ENCODE results near the gene CFTR. TPM values are rescaled to one million over a fixed set of nuclear protein-coding genes. Genes with fewer than 3 reads are reported as not detected.
A peak's percentile ranks its signal among the peaks of the same experiment; 100 is the strongest.

Gene CFTR
- total RNA-seq, 2 donors from 2014 or later = 251 to 329 TPM

GRCh38 chr7:117652943-117653680, 173.3 kb downstream of the CFTR start:
- H3K27ac ChIP-seq = peak overlapping the region in 2 of 4 donors; percentile 8 to 25
- DNase-seq (no peak), ATAC-seq (no peak)
- no peaks in the 10 kb centered on the region for H3K9me3 ChIP-seq
- H3K36me3 ChIP-seq (replicated peaks in 1 of 2; ENCODE audit: insufficient read depth in 1 of 2, low read depth in 2 of 2) = no peaks in the 10 kb centered on the region
- H3K4me3 ChIP-seq = no peak overlapping the region
- intact Hi-C loops (cut with DNase I) = no loop called here
- 82 to 89% methylated on average over 4 of the region's 4 CpGs for WGBS, 2 donors
- peaks cover 5% of the 10 kb centered on the region for H3K4me1 ChIP-seq
- H3K27me3 ChIP-seq = no peaks in the 10 kb centered on the region
- TF ChIP-seq, protein P1, sequence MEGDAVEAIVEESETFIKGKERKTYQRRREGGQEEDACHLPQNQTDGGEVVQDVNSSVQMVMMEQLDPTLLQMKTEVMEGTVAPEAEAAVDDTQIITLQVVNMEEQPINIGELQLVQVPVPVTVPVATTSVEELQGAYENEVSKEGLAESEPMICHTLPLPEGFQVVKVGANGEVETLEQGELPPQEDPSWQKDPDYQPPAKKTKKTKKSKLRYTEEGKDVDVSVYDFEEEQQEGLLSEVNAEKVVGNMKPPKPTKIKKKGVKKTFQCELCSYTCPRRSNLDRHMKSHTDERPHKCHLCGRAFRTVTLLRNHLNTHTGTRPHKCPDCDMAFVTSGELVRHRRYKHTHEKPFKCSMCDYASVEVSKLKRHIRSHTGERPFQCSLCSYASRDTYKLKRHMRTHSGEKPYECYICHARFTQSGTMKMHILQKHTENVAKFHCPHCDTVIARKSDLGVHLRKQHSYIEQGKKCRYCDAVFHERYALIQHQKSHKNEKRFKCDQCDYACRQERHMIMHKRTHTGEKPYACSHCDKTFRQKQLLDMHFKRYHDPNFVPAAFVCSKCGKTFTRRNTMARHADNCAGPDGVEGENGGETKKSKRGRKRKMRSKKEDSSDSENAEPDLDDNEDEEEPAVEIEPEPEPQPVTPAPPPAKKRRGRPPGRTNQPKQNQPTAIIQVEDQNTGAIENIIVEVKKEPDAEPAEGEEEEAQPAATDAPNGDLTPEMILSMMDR (IDR thresholded peaks at IDR 0.05) = no peak
- no peak for TF ChIP-seq POLR2A (IDR thresholded peaks at IDR 0.05)

DNA sequence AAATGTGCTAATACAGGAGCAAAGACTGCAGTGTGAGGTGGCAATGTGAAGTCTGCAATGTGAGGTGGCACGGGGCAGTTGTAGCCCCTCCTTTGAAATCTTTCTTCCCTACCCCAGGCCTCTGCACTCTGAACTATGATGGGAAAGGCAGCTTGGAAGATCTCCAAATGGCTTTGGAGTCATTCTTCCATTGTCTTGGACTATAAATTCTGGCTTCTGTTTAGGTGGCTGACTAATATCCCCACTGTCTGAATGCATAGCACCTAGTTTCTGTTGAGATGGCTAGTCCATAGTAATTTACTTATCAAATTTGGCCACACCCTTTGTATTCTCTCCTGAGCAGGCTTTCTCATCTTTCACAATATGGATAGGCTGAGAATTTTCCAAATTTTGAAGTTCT, 175.0 kb downstream of the CFTR start:
- no peak for DNase-seq
- Histone ChIP-seq H3K9me3 (no peaks in the 10 kb centered on the region), H3K27ac (no peak overlapping the region), H3K27me3 (no peaks in the 10 kb centered on the region), H3K36me3 (replicated peaks in 1 of 2; ENCODE audit: insufficient read depth in 1 of 2, low read depth in 2 of 2) (no peaks in the 10 kb centered on the region), H3K4me1 (peaks cover 5% of the 10 kb centered on the region), H3K4me3 (no peak overlapping the region)
- TF ChIP-seq, protein P1 (IDR thresholded peaks at IDR 0.05) = no peak
- TF ChIP-seq POLR2A (IDR thresholded peaks at IDR 0.05) = no peak
- no peak for ATAC-seq
- 56 to 81% methylated on average over 1 of the region's 1 CpG for WGBS, 2 donors
- intact Hi-C loops (cut with DNase I) = no loop called here

DNA sequence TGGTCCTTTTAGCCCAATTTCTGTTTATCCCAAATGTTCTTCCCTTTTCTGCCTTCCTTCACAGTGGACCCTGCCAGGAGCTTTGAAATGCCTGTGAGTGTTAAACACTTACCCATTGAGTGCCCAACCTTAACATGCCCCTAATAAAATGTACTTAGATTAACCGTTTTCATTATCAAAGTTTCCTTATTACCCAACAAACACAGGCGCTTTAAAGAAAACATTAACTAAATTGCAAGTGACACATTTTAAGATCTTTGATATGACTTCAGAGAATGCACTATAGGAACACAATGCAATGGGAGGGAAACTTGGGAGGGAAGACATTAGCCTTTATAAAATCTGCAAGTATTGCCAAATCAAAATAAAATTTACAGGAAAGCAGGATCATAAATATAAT, 177.0 kb downstream of the CFTR start:
- DNase-seq = no peak
- no peaks in the 10 kb centered on the region for H3K27me3 ChIP-seq
- no peak overlapping the region for H3K27ac ChIP-seq
- WGBS, 2 donors = 29 to 31% methylated on average over 2 of the region's 2 CpGs
- H3K9me3 ChIP-seq = no peaks in the 10 kb centered on the region
- H3K4me3 ChIP-seq = no peak overlapping the region
- intact Hi-C loops (cut with DNase I) = no loop called here
- H3K4me1 ChIP-seq = peaks cover 5% of the 10 kb centered on the region
- ATAC-seq = no peak
- no peaks in the 10 kb centered on the region for H3K36me3 ChIP-seq (replicated peaks in 1 of 2; ENCODE audit: insufficient read depth in 1 of 2, low read depth in 2 of 2)
- TF ChIP-seq, protein P1 (IDR thresholded peaks at IDR 0.05) = no peak
- no peak for TF ChIP-seq POLR2A (IDR thresholded peaks at IDR 0.05)

- DNase-seq (no peak), ATAC-seq (no peak)
- Histone ChIP-seq H3K27me3 (no peaks in the 10 kb centered on the region), H3K27ac (no peak overlapping the region), H3K4me3 (no peak overlapping the region), H3K4me1 (peaks cover 5% of the 10 kb centered on the region), H3K9me3 (no peaks in the 10 kb centered on the region), H3K36me3 (replicated peaks in 1 of 2; ENCODE audit: insufficient read depth in 1 of 2, low read depth in 2 of 2) (no peaks in the 10 kb centered on the region)
- TF ChIP-seq, protein P1 (IDR thresholded peaks at IDR 0.05) = no peak
- TF ChIP-seq POLR2A (IDR thresholded peaks at IDR 0.05) = no peak
- intact Hi-C loops (cut with DNase I) = no loop called here
Observed at GRCh38 chr7:117659531-117660011, 179.7 kb downstream of the CFTR start.

DNA sequence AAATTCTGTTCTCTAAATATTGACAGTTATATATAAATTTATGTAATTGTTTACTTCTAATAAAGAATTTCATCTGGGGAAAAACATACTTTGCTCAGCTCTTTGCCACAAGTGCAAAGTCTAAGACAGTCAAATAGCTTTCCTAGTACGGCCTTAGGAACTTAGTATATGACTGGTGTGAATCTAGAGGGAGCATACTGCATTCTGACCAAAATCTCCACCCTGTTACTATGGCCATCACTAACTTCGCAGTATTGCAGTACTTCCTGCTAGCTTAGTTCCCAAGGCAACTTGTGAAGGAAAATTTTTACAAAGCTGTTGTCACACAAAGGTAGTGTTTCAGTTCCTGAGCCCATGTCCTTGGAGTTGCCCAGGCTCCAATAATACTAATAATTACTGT, 181.5 kb downstream of the CFTR start:
- DNase-seq = no peak
- 56 to 70% methylated on average over 2 of the region's 2 CpGs for WGBS, 2 donors
- Histone ChIP-seq H3K4me3 (no peak overlapping the region), H3K4me1 (no peaks in the 10 kb centered on the region), H3K27me3 (no peaks in the 10 kb centered on the region), H3K36me3 (replicated peaks in 1 of 2; ENCODE audit: insufficient read depth in 1 of 2, low read depth in 2 of 2) (no peaks in the 10 kb centered on the region), H3K9me3 (no peaks in the 10 kb centered on the region), H3K27ac (no peak overlapping the region)
- no peak for TF ChIP-seq POLR2A (IDR thresholded peaks at IDR 0.05)
- TF ChIP-seq, protein P1 (IDR thresholded peaks at IDR 0.05) = no peak
- intact Hi-C loops (cut with DNase I) = no loop called here
- ATAC-seq = no peak

Data from body of pancreas (tissue), 4 donors.